Keratinocyte (primary cell): Measurements from ENCODE around the gene UBL7. TPM values are rescaled to one million over a fixed set of nuclear protein-coding genes. Genes with fewer than 3 reads are reported as not detected.

Experiments
- DNase-seq: peaks from one replicate; pipeline ENCODE4 v3.0.0-alpha.2; 2011; ENCODE audit warnings: low read depth, missing footprints, low spot score
- FAIRE-seq: peaks from 2 replicates; lab custom pipeline; 2011; peaks lifted over from hg19 to GRCh38; lab: Jason Lieb, UNC
- H2AFZ ChIP-seq: 2 replicates; pipeline ENCODE4 v1.6.0; 2012; ENCODE audit warnings: low read length, control low read depth, inconsistent platforms; ENCODE audit not compliant: control insufficient read depth
- H3K27ac ChIP-seq: 2 replicates; pipeline ENCODE4 v1.5.1; 2011; ENCODE audit warnings: low read length; ENCODE audit not compliant: control insufficient read depth, insufficient read depth
- H3K27me3 ChIP-seq: 3 replicates; pipeline ENCODE4 v1.6.0; 2011; ENCODE audit warnings: low read length; ENCODE audit not compliant: control insufficient read depth, insufficient read depth; ENCODE audit errors: extremely low read depth
- H3K36me3 ChIP-seq, 2 experiments: 2 replicates in 1 of 2; 3 replicates in 1 of 2; pipeline ENCODE4 v1.5.1; 2011; ENCODE audit warnings: low read length in 2 of 2, mild to moderate bottlenecking in 1 of 2; ENCODE audit not compliant: control insufficient read depth in 2 of 2, insufficient read depth in 2 of 2; ENCODE audit errors: extremely low read depth in 1 of 2
- H3K4me1 ChIP-seq: 3 replicates; pipeline ENCODE4 v1.5.1; 2011; ENCODE audit warnings: low read length; ENCODE audit not compliant: control insufficient read depth, insufficient read depth; ENCODE audit errors: extremely low read depth
- H3K4me2 ChIP-seq: 3 replicates; pipeline ENCODE4 v1.6.0; 2011; ENCODE audit warnings: low read depth, low read length; ENCODE audit not compliant: control insufficient read depth, insufficient read depth; ENCODE audit errors: extremely low read depth
- H3K4me3 ChIP-seq, 3 experiments: fragments of 200-600 bp in 1 of 3; sonication (generic) in 1 of 3; 2 replicates in 2 of 3; 3 replicates in 1 of 3; pipeline ENCODE4 v1.5.1; 2011 to 2016; ENCODE audit warnings: low read length in 3 of 3, mild to moderate bottlenecking in 3 of 3, control low read depth in 2 of 3, inconsistent platforms in 1 of 3, low read depth in 1 of 3, mixed read lengths in 1 of 3, mixed run types in 1 of 3, moderate library complexity in 1 of 3; ENCODE audit not compliant: control insufficient read depth in 2 of 3, insufficient read depth in 2 of 3; ENCODE audit errors: extremely low read depth in 1 of 3
- H3K79me2 ChIP-seq: 2 replicates; pipeline ENCODE4 v1.6.0; 2012; ENCODE audit warnings: low read length; ENCODE audit not compliant: control insufficient read depth, insufficient read depth
- H3K9ac ChIP-seq: 3 replicates; pipeline ENCODE4 v1.6.0; 2011; ENCODE audit warnings: low read length; ENCODE audit not compliant: control insufficient read depth, insufficient read depth; ENCODE audit errors: extremely low read depth
- H3K9me1 ChIP-seq: 3 replicates; pipeline ENCODE4 v1.6.0; 2011; ENCODE audit warnings: low read length; ENCODE audit not compliant: control insufficient read depth, insufficient read depth; ENCODE audit errors: extremely low read depth
- H3K9me3 ChIP-seq: 2 replicates; pipeline ENCODE4 v1.5.1; 2012; ENCODE audit warnings: low read depth, low read length; ENCODE audit not compliant: control insufficient read depth
- H4K20me1 ChIP-seq: 3 replicates; pipeline ENCODE4 v1.6.0; 2011; ENCODE audit warnings: low read length; ENCODE audit not compliant: control insufficient read depth, insufficient read depth; ENCODE audit errors: extremely low read depth
- EZH2 ChIP-seq: IDR thresholded peaks from one replicate; pipeline ENCODE4 v1.6.1; 2012; ENCODE audit warnings: inconsistent platforms, mild to moderate bottlenecking, low read length, moderate library complexity
- dilution Hi-C: fragments of 300-500 bp; cut with MboI; formaldehyde crosslinking; loops from one replicate; pipeline ENCODE4 v1.7.0; 2020; ENCODE audit warnings: low sequenced_read_pairs; ENCODE audit not compliant: extremely low pct_ligation_motif_present
- polyA plus RNA-seq, 5 experiments: library from polyadenylated mRNA; depleted of rRNA in 3 of 5; stranded (reverse) in 3 of 5; stranded (forward) in 1 of 5; unstranded in 1 of 5; fragments of >200 nt; gene quantifications; 1 replicate in 1 of 5; 2 replicates in 3 of 5; 3 replicates in 1 of 5; pipeline versions ENCODE4 v1.2.1 to v1.2.3, GENCODE V29; 2011 to 2012; ENCODE audit warnings: missing spikeins in 2 of 5, low read depth in 1 of 5, low replicate concordance in 1 of 5
- TF ChIP-seq, protein P1 (sequence below), 3 experiments: IDR thresholded peaks in 1 of 3; conservative IDR thresholded peaks in 1 of 3; optimal IDR thresholded peaks in 1 of 3; 2 replicates in 2 of 3; 3 replicates in 1 of 3; pipeline versions ENCODE3 to v1.5.1; 2011; ENCODE audit warnings: low read length in 3 of 3, mild to moderate bottlenecking in 3 of 3, moderate library complexity in 2 of 3, control low read depth in 1 of 3, inconsistent platforms in 1 of 3; ENCODE audit not compliant: insufficient read depth in 2 of 3; ENCODE audit errors: extremely low read depth in 1 of 3

UBL7 gene
- polyA plus RNA-seq, 1 donor (not counting 4 experiments of a cell fraction or from before 2014, with no cell fraction given): 45.8 TPM

DNA sequence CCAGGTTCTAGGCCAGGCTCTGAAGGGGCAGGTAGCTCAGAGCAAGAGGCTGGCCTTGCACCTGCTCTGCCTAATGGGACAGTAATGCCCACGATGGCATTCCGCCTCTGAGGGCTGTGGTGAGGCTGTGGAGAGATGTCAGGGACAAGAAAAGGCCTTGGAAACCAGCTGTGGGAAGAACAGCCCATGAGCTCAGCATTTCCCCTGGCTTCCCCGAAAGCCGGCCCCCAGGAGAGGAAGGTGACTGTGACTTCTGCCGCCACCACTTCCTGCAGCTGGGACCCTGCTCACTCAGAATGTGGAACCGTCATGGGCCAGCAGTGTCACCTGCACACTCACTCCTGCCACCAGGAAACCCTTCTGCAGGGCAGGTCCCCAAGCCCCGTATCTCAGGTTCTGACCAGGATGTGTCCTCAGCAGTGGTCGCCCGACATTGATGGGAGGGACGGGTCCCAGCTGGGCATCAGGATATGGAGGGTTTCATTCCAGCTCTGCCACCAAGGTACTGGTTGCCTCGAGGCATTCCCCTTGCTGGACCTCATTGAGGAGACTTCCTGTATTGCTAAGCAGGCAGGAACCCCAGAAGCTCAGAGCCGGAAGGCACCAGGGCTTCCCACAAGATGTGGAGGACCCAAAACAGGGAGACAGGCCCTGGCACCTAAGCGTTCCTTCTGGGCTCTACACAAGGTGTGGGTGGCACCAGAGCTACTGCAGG is 57.9 kb downstream of the UBL7 start:
- H3K36me3 ChIP-seq: no peaks in the 10 kb centered on the region
- H3K4me1 ChIP-seq: peaks cover 57% of the 10 kb centered on the region
- no peak overlapping the region for H3K27ac ChIP-seq
- no peak for DNase-seq
- no peak overlapping the region for H3K4me3 ChIP-seq
- H4K20me1 ChIP-seq: no peaks in the 10 kb centered on the region
- no peak overlapping the region for H3K4me2 ChIP-seq
- TF ChIP-seq EZH2: no peak
- TF ChIP-seq, protein P1, sequence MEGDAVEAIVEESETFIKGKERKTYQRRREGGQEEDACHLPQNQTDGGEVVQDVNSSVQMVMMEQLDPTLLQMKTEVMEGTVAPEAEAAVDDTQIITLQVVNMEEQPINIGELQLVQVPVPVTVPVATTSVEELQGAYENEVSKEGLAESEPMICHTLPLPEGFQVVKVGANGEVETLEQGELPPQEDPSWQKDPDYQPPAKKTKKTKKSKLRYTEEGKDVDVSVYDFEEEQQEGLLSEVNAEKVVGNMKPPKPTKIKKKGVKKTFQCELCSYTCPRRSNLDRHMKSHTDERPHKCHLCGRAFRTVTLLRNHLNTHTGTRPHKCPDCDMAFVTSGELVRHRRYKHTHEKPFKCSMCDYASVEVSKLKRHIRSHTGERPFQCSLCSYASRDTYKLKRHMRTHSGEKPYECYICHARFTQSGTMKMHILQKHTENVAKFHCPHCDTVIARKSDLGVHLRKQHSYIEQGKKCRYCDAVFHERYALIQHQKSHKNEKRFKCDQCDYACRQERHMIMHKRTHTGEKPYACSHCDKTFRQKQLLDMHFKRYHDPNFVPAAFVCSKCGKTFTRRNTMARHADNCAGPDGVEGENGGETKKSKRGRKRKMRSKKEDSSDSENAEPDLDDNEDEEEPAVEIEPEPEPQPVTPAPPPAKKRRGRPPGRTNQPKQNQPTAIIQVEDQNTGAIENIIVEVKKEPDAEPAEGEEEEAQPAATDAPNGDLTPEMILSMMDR (optimal IDR thresholded peaks at IDR 0.05 in 1 of 3, IDR thresholded peaks at IDR 0.05 in 1 of 3, conservative IDR thresholded peaks at IDR 0.05 in 1 of 3; ENCODE audit: extremely low read depth in 1 of 3, insufficient read depth in 2 of 3, low read length in 3 of 3): no peak
- dilution Hi-C loops: no loop called here
- H3K79me2 ChIP-seq: no peaks in the 10 kb centered on the region
- H3K9me3 ChIP-seq: no peaks in the 10 kb centered on the region
- no peak for FAIRE-seq
- H2AFZ ChIP-seq: no peak overlapping the region
- H3K27me3 ChIP-seq: no peaks in the 10 kb centered on the region
- H3K9ac ChIP-seq: no peak overlapping the region
- peaks cover 5% of the 10 kb centered on the region for H3K9me1 ChIP-seq

- dilution Hi-C loops: no loop called here
- H3K9me3 ChIP-seq: no peaks in the 10 kb centered on the region
- FAIRE-seq: no peak
- H3K27me3 ChIP-seq: no peaks in the 10 kb centered on the region
- TF ChIP-seq EZH2: no peak
- TF ChIP-seq, protein P1 (optimal IDR thresholded peaks at IDR 0.05 in 1 of 3, IDR thresholded peaks at IDR 0.05 in 1 of 3, conservative IDR thresholded peaks at IDR 0.05 in 1 of 3; ENCODE audit: extremely low read depth in 1 of 3, insufficient read depth in 2 of 3, low read length in 3 of 3): no peak
- no peak overlapping the region for H3K4me2 ChIP-seq
- H3K79me2 ChIP-seq: no peaks in the 10 kb centered on the region
- H4K20me1 ChIP-seq: no peaks in the 10 kb centered on the region
- H3K9ac ChIP-seq: no peak overlapping the region
- no peak overlapping the region for H2AFZ ChIP-seq
- no peak for DNase-seq
- peaks cover 57% of the 10 kb centered on the region for H3K4me1 ChIP-seq
- H3K9me1 ChIP-seq: peaks cover 2% of the 10 kb centered on the region
- H3K36me3 ChIP-seq: no peaks in the 10 kb centered on the region
- no peak overlapping the region for H3K27ac ChIP-seq
- no peak overlapping the region for H3K4me3 ChIP-seq
These were observed 58.6 kb downstream of the UBL7 start for GRCh38 chr15:74402337-74402841.
